Head of caudate nucleus (tissue), 42 donors: ENCODE measurements around the gene LIN7C.
"Not testable (repeated sequence)": the region's sequence is repeated elsewhere in the genome, so short reads cannot be mapped to it uniquely, and the experiment has no call there.

ENCODE experiments used
- DNase-seq, 42 donors: peaks; one replicate each; pipeline versions ENCODE4 v3.0.0 to v3.0.0-alpha.2; 2020 to 2021; ENCODE audit warnings: mixed read lengths in 7 of 42
- intact Hi-C: fragments of 100-400 bp; cut with DNase I; formaldehyde crosslinking; loops from one replicate; pipeline ENCODE4 v1.15.0; 2022

The LIN7C gene

DNA sequence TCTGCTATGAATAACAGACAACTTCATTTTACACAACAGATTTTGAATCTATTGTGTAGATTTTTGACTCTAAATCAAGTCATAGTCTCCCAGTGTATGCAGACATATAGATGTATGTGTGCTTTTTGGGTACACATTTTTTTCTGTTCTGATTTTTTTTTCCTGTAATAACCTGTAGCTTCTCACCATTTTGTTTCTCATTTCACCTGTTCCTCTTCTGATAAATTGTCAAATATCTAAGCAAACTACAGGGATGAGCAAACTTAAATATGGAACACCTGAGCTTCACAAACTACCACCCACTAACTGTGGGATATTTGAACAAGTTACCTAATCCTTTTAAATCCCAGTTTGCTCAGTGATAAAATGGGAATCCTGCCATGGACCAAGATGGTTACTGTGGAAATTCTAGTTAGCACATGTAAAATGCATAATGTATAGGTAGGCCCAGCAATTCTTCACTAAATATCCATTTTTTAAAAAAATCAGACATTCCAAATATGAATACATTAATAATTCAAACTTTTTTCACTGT lies 49.7 kb downstream of the LIN7C start:
- intact Hi-C loops: no loop called here
- no peak for DNase-seq

DNA sequence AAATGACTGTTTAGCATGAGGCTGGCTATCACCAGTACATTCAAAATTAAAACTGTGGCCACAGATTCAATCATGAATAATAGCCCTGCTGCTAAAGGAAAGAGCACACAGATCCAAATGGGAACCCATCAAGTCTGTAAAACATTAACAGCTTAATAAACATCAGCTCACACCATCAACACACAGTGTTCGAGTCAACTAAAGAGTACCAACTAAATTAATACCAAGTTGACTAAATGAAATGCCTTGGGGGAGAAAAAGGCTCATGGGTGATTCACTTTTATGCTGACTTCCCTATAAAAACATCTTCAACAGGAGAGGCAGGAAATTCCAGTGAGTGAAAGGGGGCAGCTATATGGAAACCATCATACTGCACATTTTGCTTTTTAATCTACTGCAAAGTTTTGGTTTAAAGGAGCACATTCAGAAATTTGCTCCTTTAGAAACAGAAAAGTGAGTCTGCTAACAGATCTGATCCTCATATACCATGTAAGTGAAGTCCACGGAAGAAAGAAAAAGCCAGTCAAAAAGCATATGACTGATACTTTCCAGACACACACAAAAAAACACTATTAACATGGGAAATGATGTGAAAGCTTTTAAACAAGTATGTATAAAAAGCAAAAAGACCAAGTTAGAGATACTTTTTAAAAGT lies 50.3 kb downstream of the LIN7C start:
- no peak for DNase-seq
- intact Hi-C loops: no loop called here

DNA sequence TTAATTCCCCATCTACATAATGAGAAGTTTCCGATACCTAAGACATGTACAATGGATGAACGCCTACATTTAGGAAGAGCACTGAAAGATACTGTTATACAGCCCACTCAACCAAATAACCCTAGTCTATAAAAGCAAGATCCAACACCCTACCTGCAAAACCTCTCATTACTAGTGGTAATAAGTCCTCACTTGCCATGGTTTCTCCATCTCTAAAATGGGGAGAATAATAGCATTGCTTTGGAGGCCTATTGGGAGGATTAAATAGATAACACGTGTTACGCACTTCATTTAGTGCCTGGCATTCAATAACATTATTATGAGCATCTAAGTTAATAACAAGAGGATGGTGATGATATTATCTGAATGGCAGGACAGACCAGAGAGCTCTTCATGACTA lies 50.9 kb downstream of the LIN7C start:
- intact Hi-C loops: no loop called here
- no peak for DNase-seq

DNA sequence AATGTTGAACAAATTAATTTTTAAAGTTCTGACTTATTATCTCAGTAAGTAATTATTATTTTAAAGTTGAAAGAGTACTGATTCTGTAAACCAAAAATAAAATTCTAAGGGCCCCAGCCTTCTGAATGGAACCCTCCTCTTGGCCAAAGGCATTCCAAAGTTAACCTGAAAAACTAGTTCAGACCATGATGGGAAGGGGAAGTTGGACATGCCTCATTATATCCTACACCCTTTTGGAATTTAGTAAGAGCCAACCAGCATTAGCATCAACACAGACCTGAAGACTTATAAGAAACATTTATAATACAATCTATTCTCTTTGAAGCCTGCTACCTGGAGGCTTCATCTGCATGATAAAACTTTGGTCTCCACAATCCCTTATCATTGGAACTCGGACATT lies 52.9 kb downstream of the LIN7C start:
- intact Hi-C loops: no loop called here
- DNase-seq: no peak

DNA sequence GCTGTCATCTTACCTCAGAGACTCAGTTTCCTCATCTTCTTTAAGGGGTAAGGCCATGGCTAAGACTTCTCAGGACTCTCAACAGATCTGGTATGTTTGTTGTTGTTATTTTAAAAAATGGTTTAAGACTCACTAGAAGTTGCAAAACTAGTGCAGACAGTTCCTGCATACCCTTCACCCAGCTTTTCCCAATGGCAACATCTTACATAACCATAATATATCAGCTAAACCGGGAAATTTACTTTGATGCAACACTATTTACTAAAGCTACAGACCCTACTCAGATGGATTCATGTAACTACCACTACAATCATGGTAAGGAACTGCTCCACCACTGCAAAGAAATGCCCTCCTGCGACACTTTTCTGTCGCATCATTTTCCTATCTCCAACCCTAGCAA lies 54.4 kb downstream of the LIN7C start:
- intact Hi-C loops: no loop called here
- DNase-seq: no peak

DNA sequence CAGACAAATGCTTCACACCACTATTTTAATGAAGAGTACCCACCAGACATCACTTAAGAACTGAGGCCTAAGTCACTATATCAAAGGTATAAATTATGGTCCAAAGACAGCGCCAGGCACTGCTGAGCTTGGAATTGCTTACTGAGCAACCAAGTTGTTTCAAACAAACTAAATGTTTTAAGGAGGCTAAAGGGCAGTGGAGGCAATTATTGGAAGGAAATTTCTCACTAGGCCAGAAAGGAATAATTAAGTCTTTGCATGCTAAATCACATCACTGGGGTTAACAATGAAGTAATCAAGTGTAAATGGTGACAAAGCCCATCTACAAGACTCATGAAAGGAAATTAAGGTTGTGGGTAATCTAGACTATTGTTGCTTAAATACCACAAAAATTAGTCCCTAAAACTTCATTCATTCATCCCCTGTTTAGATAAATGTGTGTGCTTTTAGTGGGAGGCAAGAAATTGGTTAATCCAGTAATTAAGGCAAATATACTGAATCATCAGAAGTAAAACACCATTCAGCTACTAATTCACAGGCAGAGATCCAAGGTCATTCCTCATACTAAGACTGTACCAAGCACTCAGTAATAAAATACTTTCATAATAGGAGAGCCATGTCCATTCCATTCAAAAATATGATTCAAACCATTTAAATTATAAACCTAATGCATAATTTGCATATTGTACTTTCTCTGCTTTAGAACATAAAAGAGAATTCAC lies 55.2 kb downstream of the LIN7C start:
- intact Hi-C loops: no loop called here
- DNase-seq: no peak

DNA sequence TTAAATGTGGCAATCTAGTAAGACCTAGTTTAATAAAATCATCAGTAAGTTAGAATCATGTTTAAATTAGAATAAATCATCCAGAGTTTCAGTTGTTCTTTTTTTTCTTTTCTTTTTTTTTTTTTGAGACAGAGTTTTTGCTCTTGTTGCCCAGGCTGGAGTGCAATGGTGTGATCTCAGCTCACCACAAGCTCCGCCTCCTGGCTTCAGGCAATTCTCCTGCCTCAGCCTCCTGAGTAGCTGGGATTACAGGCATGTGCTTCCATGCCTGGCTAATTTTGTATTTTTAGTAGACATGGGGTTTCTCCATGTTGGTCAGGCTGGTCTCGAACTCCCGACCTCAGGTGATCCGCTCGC lies 58.4 kb downstream of the LIN7C start:
- intact Hi-C loops: not testable (repeated sequence)

DNA sequence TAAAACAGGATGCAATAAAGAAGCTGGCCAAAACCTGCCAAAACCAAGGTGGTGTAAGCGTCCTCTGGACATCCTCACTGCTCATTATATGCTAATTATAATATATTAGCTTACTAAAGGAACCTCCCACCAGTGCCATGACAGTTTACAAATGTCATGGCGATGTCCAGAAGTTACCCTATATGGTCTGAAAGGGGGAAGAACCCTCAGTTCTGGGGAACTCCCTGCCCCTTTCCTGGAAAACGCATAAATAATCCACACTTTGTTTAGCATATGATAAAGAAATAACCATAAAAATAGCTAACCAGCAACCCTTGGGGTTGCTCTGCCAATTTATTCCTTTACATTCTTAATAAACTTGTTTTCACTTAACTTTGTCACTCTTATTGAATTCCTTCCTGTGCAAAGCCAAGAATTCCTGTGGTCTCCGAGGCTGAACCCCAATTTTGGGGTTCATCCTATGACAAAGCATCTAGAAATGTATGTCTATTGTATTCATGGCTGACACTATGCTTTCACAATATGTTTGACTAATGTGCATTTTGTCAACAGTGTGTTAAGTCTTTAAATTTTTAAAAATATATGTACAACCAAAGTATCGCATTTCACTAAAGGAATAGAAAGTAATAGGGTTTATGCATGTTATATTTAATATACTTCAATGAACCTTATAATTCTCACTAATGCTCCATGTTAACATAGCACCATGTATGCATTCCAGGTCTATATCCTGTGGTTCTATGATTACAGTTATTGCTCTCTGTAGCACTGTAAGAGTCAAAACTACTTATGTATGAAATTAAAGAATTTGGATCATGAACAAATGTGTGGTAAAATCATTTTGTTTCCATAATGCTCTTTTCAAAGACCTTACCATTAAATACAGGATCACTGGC lies 59.0 kb downstream of the LIN7C start:
- intact Hi-C loops: no loop called here
- no peak for DNase-seq

More for the DNA sequence above, 58.4 kb downstream of the LIN7C start:
- not testable (repeated sequence) for DNase-seq

DNA sequence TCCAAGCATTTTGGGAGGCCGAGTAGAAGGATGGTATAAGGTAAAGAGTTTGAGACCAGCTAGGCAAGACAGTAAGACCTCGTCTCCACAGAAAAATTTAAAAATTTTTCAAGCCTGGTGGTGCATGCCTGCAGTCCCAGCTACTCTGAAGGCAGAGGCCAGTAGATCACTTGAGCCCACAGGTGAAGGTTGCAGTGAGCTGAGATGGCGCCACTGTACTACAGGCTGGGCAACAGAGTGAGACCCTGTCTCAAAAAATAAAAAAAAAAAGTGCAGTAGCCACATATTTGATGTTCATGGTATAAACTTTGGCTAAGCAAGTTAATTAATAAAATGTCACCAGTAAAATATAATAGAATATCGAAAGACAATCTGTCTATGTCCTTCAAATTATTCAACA lies 60.9 kb downstream of the LIN7C start:
- DNase-seq: no peak
- intact Hi-C loops: no loop called here

DNA sequence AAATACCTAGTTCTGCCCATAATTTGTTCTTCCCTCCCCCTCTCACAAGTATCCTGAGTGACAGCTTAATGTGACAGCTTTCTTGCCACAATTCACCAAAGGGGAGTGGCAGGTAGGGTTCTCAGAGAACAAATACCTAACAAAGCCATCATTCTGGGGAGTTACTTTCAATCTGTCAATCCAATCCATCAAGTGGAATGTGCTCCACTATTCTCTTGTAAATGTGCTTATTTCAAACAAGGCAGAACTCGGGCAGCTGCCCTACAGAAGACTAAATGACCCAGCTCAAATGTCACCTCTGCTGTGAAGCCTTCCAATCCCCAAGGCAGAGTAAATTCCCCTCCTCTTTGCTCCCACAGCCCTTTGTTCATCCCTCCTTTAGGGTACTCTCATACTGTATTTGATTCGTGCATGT lies 61.8 kb downstream of the LIN7C start:
- intact Hi-C loops: no loop called here
- DNase-seq: peak in 1 of 42 donors; percentile 30
